Stomach (tissue), 4 donors: ENCODE results near the gene ZNF503.

Experiments
- CTCF ChIP-seq, 7 experiments: fragments of 450-650 bp in 4 of 7; fragments of 200-600 bp in 3 of 7; sonication (generic) in 3 of 7; IDR thresholded peaks; one replicate each; pipeline ENCODE4 v1.5.1; 2016 to 2019; ENCODE audit warnings: antibody characterized with exemption in 7 of 7, control low read depth in 2 of 7, mild to moderate bottlenecking in 1 of 7
- EP300 ChIP-seq: sonication (generic); formaldehyde crosslinking; IDR thresholded peaks from one replicate; pipeline ENCODE4 v1.6.1; 2017; ENCODE audit warnings: antibody characterized with exemption
- POLR2A ChIP-seq, 4 donors: fragments of 450-650 bp; IDR thresholded peaks; one replicate each; pipeline ENCODE4 v1.6.1; 2016; ENCODE audit warnings: antibody characterized with exemption in 4 of 4, control low read depth in 2 of 4, mild to moderate bottlenecking in 1 of 4, moderate library complexity in 1 of 4

DNA sequence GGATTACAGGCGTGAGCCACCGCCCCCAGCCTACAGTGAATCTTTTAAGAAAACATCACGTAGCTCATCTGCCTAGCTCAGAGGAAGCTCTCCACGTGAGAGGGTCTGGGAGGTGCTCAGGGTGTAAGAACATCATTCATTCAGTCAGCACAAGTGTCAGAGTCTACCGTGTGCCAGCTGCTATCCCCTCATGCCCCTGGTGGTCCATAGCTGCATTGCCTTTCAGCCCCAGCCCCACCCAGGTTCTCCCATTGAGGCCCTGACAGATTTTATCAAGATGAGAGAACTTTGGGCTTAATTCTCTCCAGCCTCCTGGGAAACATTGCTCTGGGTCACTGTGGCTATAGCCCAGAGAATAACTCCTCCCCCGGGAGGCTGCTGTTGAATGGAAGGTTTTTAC is 45.1 kb downstream of the ZNF503 start:
- no peak for TF ChIP-seq POLR2A (IDR thresholded peaks at IDR 0.05)
- TF ChIP-seq EP300, result no peak
- TF ChIP-seq CTCF (IDR thresholded peaks at IDR 0.05), result no peak
